ENCODE data around the gene SPRYD4. TPM values are rescaled to one million over a fixed set of nuclear protein-coding genes. Genes with fewer than 3 reads are reported as not detected.

Gene SPRYD4
- total RNA-seq = 5.7 to 6.0 TPM (median 5.7 TPM) in 3 replicates

- Mint-ChIP-seq H3K36me3 (peaks cover 5% of the 10 kb centered on the region), H3K27ac (peak within 1 kb of the TSS; percentile 100), H3K27me3 (ENCODE audit: low read depth) (no peaks in the 10 kb centered on the region), H3K9me3 (no peaks in the 10 kb centered on the region), H3K4me3 (peak within 1 kb of the TSS; percentile 95), H3K4me1 (peaks cover 14% of the 10 kb centered on the region)
- peak; percentile 90 to 94 for DNase-seq (ENCODE audit: low spot score in 2 of 2, unreplicated experiment in 2 of 2)
- no peak for TF ChIP-seq CTCF (IDR thresholded peaks at IDR 0.05; ENCODE audit: unreplicated experiment)
Observed at GRCh38 chr12:56468216-56469006, at the start of gene SPRYD4. Gene SPRYD4, plus strand, starts transcription at chr12:56468578. Its CDS starts 14 bp downstream, at chr12:56468592.

GRCh38 chr12:56420411-56420810 lies 48.0 kb upstream of the SPRYD4 start:
- TF ChIP-seq CTCF (IDR thresholded peaks at IDR 0.05; ENCODE audit: unreplicated experiment) = no peak
- Mint-ChIP-seq H3K36me3 (peaks cover 15% of the 10 kb centered on the region), H3K4me1 (no peaks in the 10 kb centered on the region), H3K27ac (no peak overlapping the region), H3K27me3 (ENCODE audit: low read depth) (no peaks in the 10 kb centered on the region), H3K4me3 (no peak overlapping the region), H3K9me3 (no peaks in the 10 kb centered on the region)
- DNase-seq (ENCODE audit: low spot score in 2 of 2, unreplicated experiment in 2 of 2) = no peak

- Mint-ChIP-seq H3K36me3 (peaks cover 23% of the 10 kb centered on the region), H3K4me3 (no peak overlapping the region), H3K27ac (no peak overlapping the region), H3K4me1 (no peaks in the 10 kb centered on the region), H3K9me3 (no peaks in the 10 kb centered on the region), H3K27me3 (ENCODE audit: low read depth) (no peaks in the 10 kb centered on the region)
- no peak for DNase-seq (ENCODE audit: low spot score in 2 of 2, unreplicated experiment in 2 of 2)
- no peak for TF ChIP-seq CTCF (IDR thresholded peaks at IDR 0.05; ENCODE audit: unreplicated experiment)
Observed at GRCh38 chr12:56425193-56425592, 43.2 kb upstream of the SPRYD4 start.

- H3K4me3 Mint-ChIP-seq = no peak overlapping the region
- H3K27me3 Mint-ChIP-seq (ENCODE audit: low read depth) = no peaks in the 10 kb centered on the region
- no peak overlapping the region for H3K27ac Mint-ChIP-seq
- TF ChIP-seq CTCF (IDR thresholded peaks at IDR 0.05; ENCODE audit: unreplicated experiment) = no peak
- peaks cover 20% of the 10 kb centered on the region for H3K36me3 Mint-ChIP-seq
- no peaks in the 10 kb centered on the region for H3K9me3 Mint-ChIP-seq
- DNase-seq (ENCODE audit: low spot score in 2 of 2, unreplicated experiment in 2 of 2) = no peak
- H3K4me1 Mint-ChIP-seq = no peaks in the 10 kb centered on the region
Observed at GRCh38 chr12:56425940-56426438, 42.4 kb upstream of the SPRYD4 start.

GRCh38 chr12:56431288-56431687 lies 37.1 kb upstream of the SPRYD4 start:
- no peak overlapping the region for H3K27ac Mint-ChIP-seq
- H3K36me3 Mint-ChIP-seq = peaks cover 17% of the 10 kb centered on the region
- no peaks in the 10 kb centered on the region for H3K27me3 Mint-ChIP-seq (ENCODE audit: low read depth)
- DNase-seq (ENCODE audit: low spot score in 2 of 2, unreplicated experiment in 2 of 2) = no peak
- H3K4me1 Mint-ChIP-seq = no peaks in the 10 kb centered on the region
- H3K4me3 Mint-ChIP-seq = no peak overlapping the region
- H3K9me3 Mint-ChIP-seq = no peaks in the 10 kb centered on the region
- no peak for TF ChIP-seq CTCF (IDR thresholded peaks at IDR 0.05; ENCODE audit: unreplicated experiment)

All from mesothelial cell of epicardium (in vitro differentiated cells).